ENCODE results near the gene VAMP5. TPM values are rescaled to one million over a fixed set of nuclear protein-coding genes. Genes with fewer than 3 reads are reported as not detected.

The VAMP5 gene
- total and polyA plus RNA-seq, 2 of the 8 experiments (the other 6 are each of a cell fraction or from before 2014, with no cell fraction given) = 4.7 to 14.2 TPM

DNA sequence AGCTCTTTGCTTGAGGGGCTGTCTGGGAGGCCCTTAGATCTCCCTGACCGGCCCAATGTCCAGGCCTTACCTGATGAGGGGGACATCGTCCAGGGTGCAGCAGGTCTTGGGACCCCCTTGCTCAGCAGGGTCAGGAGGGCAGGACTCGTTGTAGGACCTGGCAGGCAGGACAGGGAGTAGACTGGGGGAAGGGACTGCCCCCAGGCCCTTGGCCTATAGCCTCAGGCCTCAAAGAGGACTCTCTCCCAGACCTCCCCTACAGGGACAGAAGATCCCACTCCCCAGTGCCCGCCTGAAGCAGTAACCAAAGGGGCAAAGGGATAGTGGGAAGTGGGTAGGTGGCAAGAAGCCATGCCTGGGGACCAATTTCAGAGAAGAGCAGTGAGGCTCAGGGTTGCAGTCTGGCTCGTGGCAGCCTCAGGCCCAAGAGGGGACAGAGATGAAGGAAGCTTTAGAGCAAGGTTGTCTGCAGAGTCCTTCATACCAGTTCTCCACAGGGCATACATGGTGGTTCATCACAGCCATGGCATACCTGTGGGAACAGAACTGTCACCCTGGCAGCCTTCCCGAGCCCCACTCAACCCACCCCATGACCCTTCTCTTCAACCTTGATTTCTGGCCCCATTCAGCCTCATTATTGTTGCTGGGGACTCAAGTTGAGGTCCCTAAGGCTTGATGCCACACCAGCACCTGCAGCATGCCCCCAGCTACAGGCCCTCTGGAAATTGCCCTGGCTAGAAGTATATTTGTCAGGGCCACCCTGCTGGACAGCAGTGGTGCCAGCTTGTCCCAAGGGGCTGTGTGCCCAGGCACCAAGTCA, 16.9 kb downstream of the VAMP5 start:
- CTCF ChIA-PET (ENCODE audit: partially characterized antibody) = interaction anchor here (0.6 to 1.5 kb wide), 4 partner anchors 10 to 179 kb away, joined by 3 to 4 read pairs (median 4); no protein-coding TSS in a partner anchor
- Histone ChIP-seq H4K91ac (replicated peaks; ENCODE audit: insufficient read length, low read length) (no peak overlapping the region), H3K14ac (ENCODE audit: insufficient read length) (no peak overlapping the region), H2BK20ac (ENCODE audit: low read length) (no peak overlapping the region), H2AK5ac (ENCODE audit: low read depth, low read length) (0 out of 2 replicates have a peak overlapping the region, but pooled peaks have one; percentile 17), H2BK120ac (replicated peaks; ENCODE audit: low read depth, low read length) (no peak overlapping the region), H3K79me1 (ENCODE audit: low read depth, low read length) (peaks cover 7% of the 10 kb centered on the region), H2BK15ac (ENCODE audit: low read length) (no peak overlapping the region), H3K9me3 (ENCODE audit: insufficient read depth in 2 of 2, low read depth in 1 of 2, low read length in 1 of 2) (no peaks in the 10 kb centered on the region), H3K4me2 (ENCODE audit: insufficient read depth in 1 of 2, low read depth in 2 of 2, low read length in 2 of 2) (peak overlapping the region; percentile 71 to 89), H2BK12ac (ENCODE audit: low read depth, low read length) (no peak overlapping the region), H3K36me3 (ENCODE audit: control insufficient read depth in 2 of 4, insufficient read depth in 4 of 4, low read length in 3 of 4) (peaks cover 4 to 22% (median 7%) of the 10 kb centered on the region in 4 experiments; a peak in 5 of 8 replicates), H3K23ac (ENCODE audit: insufficient read length) (no peak overlapping the region), H3K23me2 (ENCODE audit: low read depth, low read length) (peaks cover 15% of the 10 kb centered on the region), H3K79me2 (ENCODE audit: control insufficient read depth in 1 of 2, insufficient read depth in 2 of 2, low read length in 2 of 2) (peaks cover 0 to 18% of the 10 kb centered on the region in 2 experiments; a peak in 2 of 4 replicates), H3K56ac (replicated peaks; ENCODE audit: insufficient read length, low read depth, low read length) (no peak overlapping the region), H4K5ac (ENCODE audit: insufficient read length, low read depth, low read length) (no peak overlapping the region), H2BK5ac (ENCODE audit: low read depth, low read length) (no peak overlapping the region), H3K4ac (replicated peaks; ENCODE audit: insufficient read length, low read depth, low read length) (no peak overlapping the region), H3K27ac (ENCODE audit: low read depth, low read length) (no peak overlapping the region), H4K20me1 (replicated peaks in 1 of 2; ENCODE audit: control insufficient read depth in 1 of 2, insufficient read depth in 2 of 2, low read length in 2 of 2) (peaks cover 2 to 11% of the 10 kb centered on the region in 2 experiments), H3K4me3 (ENCODE audit: extremely low read depth in 1 of 4, insufficient read depth in 2 of 4, low read depth in 3 of 4, low read length in 4 of 4) (peak overlapping the region in 3 of 4 experiments; percentile 62 to 86 (median 77); a peak in 4 of 8 replicates), H3K18ac (ENCODE audit: extremely low read depth, low read length) (no peak overlapping the region), H4K8ac (ENCODE audit: extremely low read depth, insufficient read depth, low read length) (no peak overlapping the region; the same call in 1 of the 2 replicates), H3K9ac (replicated peaks in 1 of 4; ENCODE audit: extremely low read depth in 1 of 4, low read depth in 3 of 4, low read length in 3 of 4) (no peak overlapping the region), H3K4me1 (replicated peaks in 1 of 4; ENCODE audit: control insufficient read depth in 3 of 4, insufficient read depth in 4 of 4, low read length in 3 of 4) (peaks cover 0 to 10% (median 3%) of the 10 kb centered on the region in 4 experiments; a peak in 6 of 7 replicates), H3K27me3 (replicated peaks in 1 of 4; ENCODE audit: control insufficient read depth in 3 of 4, extremely low read depth in 1 of 4, insufficient read depth in 3 of 4, low read length in 3 of 4) (no peaks in the 10 kb centered on the region), H2AFZ (ENCODE audit: low read length) (no peak overlapping the region)
- DNase-seq (ENCODE audit: low read depth in 1 of 2, low spot score in 2 of 2) = no peak
- 84% methylated on average over 6 of the region's 6 CpGs; no CpG with 5 or more reads in 1 of the 2 experiments for WGBS, 2 experiments (ENCODE audit: extremely low coverage in 1 of 2, insufficient coverage in 1 of 2, insufficient read length in 1 of 2, insufficient replicate concordance in 2 of 2, low coverage in 1 of 2, low lambda C conversion rate in 2 of 2, missing lambda C conversion rate in 1 of 2)
- POLR2A ChIA-PET (ENCODE audit: partially characterized antibody) = interaction anchor here (0.6 to 7.9 kb wide), 9 partner anchors 10 to 61 kb away, joined by 3 to 95 read pairs (median 8); partner anchors contain the start of genes C2orf68, GGCX, MAT2A and USP39
- no peak for FAIRE-seq
- TF ChIP-seq SIN3A (conservative IDR thresholded peaks at IDR 0.05 in 1 of 2, IDR thresholded peaks at IDR 0.05 in 1 of 2; ENCODE audit: low read depth in 1 of 2, low read length in 2 of 2) = no peak
- no peak for TF ChIP-seq RAD21 (IDR thresholded peaks at IDR 0.05 in 1 of 2, conservative IDR thresholded peaks at IDR 0.05 in 1 of 2; ENCODE audit: low read depth in 2 of 2, low read length in 2 of 2)
- TF ChIP-seq TAF7 (optimal IDR thresholded peaks at IDR 0.05; ENCODE audit: borderline replicate concordance, low read depth, low read length) = no peak
- no peak for TF ChIP-seq RNF2 (IDR thresholded peaks at IDR 0.05; ENCODE audit: borderline replicate concordance, low read depth, low read length, missing control alignments, poor library complexity, severe bottlenecking)
- no peak for TF ChIP-seq FOSL1 (IDR thresholded peaks at IDR 0.05; ENCODE audit: insufficient read depth, low read depth, low read length)
- TF ChIP-seq RXRA (IDR thresholded peaks at IDR 0.05; ENCODE audit: insufficient read depth, low read depth, low read length) = no peak
- TF ChIP-seq RBBP5 (IDR thresholded peaks at IDR 0.05; ENCODE audit: borderline replicate concordance, low read depth, low read length) = no peak
- TF ChIP-seq RFX5 (IDR thresholded peaks at IDR 0.05; ENCODE audit: borderline replicate concordance, low read depth, low read length) = no peak
- TF ChIP-seq EZH2 (IDR thresholded peaks at IDR 0.05; ENCODE audit: low read depth, low read length, severe bottlenecking) = no peak

All from H1 (cell line).